GM23248 (cell line): ENCODE data around the gene CNTNAP1.

Experiments
- EZH2 ChIP-seq: fragments of 200-600 bp; sonication (generic); IDR thresholded peaks from 2 replicates; pipeline ENCODE4 v1.6.1; 2018; ENCODE audit warnings: antibody characterized with exemption, mild to moderate bottlenecking; ENCODE audit not compliant: insufficient read depth, poor library complexity, severe bottlenecking
- EZH2phosphoT487 ChIP-seq: fragments of 200-600 bp; sonication (generic); IDR thresholded peaks from 2 replicates; pipeline ENCODE4 v1.6.1; 2018; ENCODE audit warnings: antibody characterized with exemption, moderate library complexity, mild to moderate bottlenecking, low read depth; ENCODE audit not compliant: insufficient read depth

DNA sequence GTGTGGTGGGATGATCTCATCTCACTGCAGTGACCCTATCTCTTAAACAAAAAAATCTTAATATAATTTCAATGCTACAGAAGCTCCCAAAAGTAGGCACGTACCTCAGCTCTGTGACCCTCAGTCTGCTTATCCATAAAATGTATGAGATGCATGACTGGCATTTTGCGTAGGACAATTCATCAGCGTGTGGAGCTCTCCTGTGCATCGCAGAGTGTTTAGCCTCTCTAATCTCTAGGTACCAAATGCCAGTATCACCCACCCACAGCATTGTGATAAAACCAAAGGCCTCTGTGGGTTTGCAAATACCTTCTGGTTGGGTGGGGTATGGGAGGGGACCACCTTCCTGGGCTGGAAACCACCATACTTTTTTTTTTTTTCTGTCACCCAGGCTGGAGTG, 42.2 kb upstream of the CNTNAP1 start:
- TF ChIP-seq EZH2 (no peak), EZH2phosphoT487 (no peak)
